NCI-H2196 (cell line): ENCODE data around the gene ELMOD1.

ENCODE experiments used
- DNase-seq: peaks from one replicate; lab custom pipeline; 2025; ENCODE audit not compliant: unreplicated experiment; lab: John Stamatoyannopoulos, UW

ELMOD1 gene

GRCh38 chr11:107631931-107632330, 41.0 kb downstream of the ELMOD1 start:
- DNase-seq = no peak

- no peak for DNase-seq
Measured at GRCh38 chr11:107646783-107647182, 55.8 kb downstream of the ELMOD1 start.

- DNase-seq = no peak
Measured at GRCh38 chr11:107648242-107648641, 57.3 kb downstream of the ELMOD1 start.

GRCh38 chr11:107651672-107652071, 60.7 kb downstream of the ELMOD1 start:
- DNase-seq = no peak

GRCh38 chr11:107653076-107653475, 62.1 kb downstream of the ELMOD1 start:
- DNase-seq = no peak

GRCh38 chr11:107655602-107656001, 64.7 kb downstream of the ELMOD1 start:
- no peak for DNase-seq

GRCh38 chr11:107659310-107659709, 68.4 kb downstream of the ELMOD1 start:
- DNase-seq = no peak

GRCh38 chr11:107660066-107660465, 69.1 kb downstream of the ELMOD1 start:
- DNase-seq = no peak

GRCh38 chr11:107661656-107662055, 70.7 kb downstream of the ELMOD1 start:
- no peak for DNase-seq

- DNase-seq = no peak
Measured at GRCh38 chr11:107665018-107665417, 74.1 kb downstream of the ELMOD1 start.

GRCh38 chr11:107666911-107667613, 76.1 kb downstream of the ELMOD1 start:
- DNase-seq = no peak

GRCh38 chr11:107669191-107669740, 78.3 kb downstream of the ELMOD1 start:
- no peak for DNase-seq

GRCh38 chr11:107669893-107670601, 79.1 kb downstream of the ELMOD1 start:
- DNase-seq = no peak

- DNase-seq = no peak
Measured at GRCh38 chr11:107675902-107676301, 85.0 kb downstream of the ELMOD1 start.

- DNase-seq = no peak
Measured at GRCh38 chr11:107676336-107677057, 85.5 kb downstream of the ELMOD1 start.

- DNase-seq = no peak
Measured at GRCh38 chr11:107677924-107678631, 87.1 kb downstream of the ELMOD1 start.

- no peak for DNase-seq
Measured at GRCh38 chr11:107678632-107678971, 87.7 kb downstream of the ELMOD1 start.

- DNase-seq = no peak
Measured at GRCh38 chr11:107679255-107680024, 88.5 kb downstream of the ELMOD1 start.

- no peak for DNase-seq
Measured at GRCh38 chr11:107682171-107682570, 91.2 kb downstream of the ELMOD1 start.

GRCh38 chr11:107682572-107682971, 91.6 kb downstream of the ELMOD1 start:
- no peak for DNase-seq
